ENCODE data around the gene KIAA1210.
"Not testable (repeated sequence)": the region's sequence is repeated elsewhere in the genome, so short reads cannot be mapped to it uniquely, and the experiment has no call there.

KIAA1210 gene

DNA sequence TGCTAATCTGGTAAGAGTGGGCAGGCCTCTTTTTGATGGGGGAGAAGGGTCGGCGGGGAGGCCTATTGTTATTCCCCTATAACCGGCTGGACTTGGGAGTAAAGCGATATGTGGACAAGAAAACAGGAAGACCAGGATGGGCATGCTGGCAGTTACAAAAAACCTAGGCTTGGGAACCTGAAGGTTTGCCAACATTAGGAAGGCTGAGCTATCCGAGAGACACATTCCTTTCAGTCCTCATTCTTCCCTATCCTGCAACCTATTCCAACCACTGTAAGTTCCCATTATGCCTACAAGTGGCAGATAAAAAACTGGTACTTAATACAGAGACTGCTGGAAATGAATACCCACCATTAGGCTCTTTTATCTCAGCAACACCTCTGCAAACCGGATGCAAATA, 87.2 kb downstream of the KIAA1210 start:
- DNase-seq (ENCODE audit: low spot score) = no peak
- no peak for FAIRE-seq

DNA sequence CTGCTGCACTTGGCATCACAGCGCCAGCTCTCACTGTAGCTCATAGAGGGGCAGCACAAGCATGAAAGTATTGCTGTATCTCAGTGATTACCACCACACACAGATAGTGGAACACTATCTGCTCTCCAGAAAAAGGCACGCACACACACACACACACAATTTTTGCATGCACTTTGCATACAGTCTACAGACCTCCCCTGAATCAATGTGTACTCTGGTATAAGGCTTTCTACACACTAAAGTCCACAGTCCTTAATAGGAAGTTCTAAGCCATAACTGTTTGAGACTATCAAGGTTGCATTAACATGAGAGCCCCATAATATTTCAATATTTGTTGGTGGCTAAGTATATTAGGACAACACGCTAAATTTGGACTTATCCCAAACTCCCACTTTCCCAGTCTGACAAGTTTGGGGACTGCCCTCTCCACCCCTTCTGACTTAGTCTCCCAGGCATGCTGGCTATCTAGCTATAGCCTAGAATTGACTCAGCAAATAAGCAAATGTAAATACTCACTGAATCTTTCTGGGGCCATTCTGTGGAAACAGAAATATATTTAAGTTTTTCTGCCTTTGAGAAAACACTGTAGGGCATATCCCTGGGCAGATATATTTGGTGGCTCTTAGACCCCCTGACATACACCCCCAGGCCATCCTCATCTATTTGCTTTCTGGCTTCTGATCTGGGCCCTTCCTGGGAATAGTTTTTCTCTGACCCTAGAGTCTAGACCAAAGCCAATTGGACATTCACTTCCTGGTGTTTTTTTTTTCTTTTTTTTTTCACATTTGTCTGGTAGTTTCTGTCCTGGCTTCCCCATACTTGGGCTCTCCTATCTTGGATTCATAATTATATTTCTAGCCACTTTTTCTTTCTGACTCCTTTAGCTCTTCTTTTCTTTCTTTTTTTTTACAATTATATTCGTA, 91.2 kb downstream of the KIAA1210 start:
- FAIRE-seq (no peak), DNase-seq (ENCODE audit: low spot score) (no peak)

DNA sequence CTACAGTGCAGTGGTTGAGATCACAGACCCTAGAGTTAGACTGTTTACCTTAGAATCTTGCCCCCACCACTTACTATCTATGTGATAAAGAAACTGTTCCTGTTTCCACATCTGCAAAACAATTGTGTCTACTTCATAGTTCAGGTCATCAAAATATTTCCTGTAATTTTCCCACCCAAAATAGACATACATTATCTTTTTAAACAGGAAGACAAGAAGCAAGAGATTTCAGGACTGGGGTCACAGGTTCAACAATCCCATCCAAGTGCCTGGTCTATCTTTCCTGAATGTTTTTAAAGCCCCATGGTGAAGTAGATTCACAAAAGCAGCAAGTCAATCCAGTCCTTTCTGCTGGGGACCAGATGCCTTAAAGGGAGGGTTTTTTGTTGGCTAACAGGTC, 96.6 kb downstream of the KIAA1210 start:
- FAIRE-seq = no peak
- no peak for DNase-seq (ENCODE audit: low spot score)

DNA sequence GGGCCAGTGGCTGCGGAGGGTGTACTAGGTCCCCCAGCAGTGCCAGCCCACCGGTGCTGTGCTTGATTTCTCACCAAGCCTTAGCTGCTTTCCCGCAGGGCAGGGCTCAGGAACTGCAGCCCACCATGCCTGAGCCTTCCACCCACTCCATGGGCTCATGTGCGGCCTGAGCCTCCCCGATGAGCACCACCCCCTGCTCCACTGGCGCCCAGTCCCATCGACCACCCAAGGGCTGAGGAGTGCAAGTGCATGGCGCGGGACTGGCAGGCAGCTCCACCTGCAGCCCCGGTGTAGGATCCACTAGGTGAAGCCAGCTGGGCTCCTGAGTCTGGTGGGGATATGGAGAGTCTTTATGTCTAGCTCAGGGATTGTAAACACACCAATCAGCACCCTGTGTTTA, 98.0 kb downstream of the KIAA1210 start:
- FAIRE-seq; DNase-seq (ENCODE audit: low spot score): not testable (repeated sequence)

DNA sequence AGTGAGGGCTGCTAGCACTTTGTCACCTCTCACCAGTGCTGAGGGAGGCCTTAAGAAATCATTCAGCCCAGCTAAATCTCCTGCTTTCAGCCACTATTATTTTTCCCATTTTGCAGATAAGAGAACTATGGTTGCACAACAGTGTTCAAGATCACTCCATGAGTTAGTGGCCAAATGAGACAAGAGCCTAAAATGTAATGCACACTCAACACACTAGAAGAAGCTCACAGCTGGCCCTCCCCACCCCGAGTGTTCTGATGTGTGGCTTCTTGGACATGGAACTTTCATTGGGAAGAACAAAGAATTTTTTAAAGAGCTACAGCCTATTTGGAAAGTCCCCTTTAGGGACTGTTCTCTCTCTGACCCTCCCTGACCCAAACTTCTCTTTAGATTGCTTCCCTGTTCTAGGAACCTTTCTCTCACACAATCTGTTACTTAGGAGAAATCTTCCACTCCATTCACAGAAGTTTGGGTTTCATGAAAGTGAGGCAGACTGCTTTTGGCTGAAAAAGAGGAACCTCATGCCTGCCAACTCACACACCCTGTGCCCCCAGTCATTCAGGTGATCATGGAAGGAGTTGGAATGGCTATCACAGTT, 98.8 kb downstream of the KIAA1210 start:
- FAIRE-seq = no peak
- no peak for DNase-seq (ENCODE audit: low spot score)
